ENCODE data around the gene EXOC3. TPM values are rescaled to one million over a fixed set of nuclear protein-coding genes. Genes with fewer than 3 reads are reported as not detected.

The EXOC3 gene
- total RNA-seq, 1 experiment from 2014 or later: 63.8 TPM

DNA sequence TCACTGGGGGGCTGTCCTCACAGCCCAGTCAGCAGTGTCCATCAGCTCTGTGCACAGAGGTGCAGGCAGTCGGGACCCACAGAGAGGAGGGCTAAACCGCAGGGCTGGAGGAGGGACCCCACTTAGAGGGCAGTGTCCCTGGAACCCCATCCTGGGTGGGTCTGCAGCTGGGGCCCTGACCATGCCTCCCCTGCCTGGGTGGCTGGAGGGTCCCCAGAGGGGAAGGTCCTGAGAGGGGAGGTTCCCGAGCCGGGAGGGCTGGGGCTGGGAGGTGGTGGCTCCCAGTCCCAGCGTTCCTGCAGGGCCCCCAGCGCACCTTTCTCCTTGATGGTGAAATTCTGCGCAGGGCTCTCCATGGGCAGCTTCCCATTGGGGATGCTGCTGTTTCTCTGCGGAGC lies 32.7 kb downstream of the EXOC3 start:
- no peaks in the 10 kb centered on the region for H3K4me1 Mint-ChIP-seq (ENCODE audit: low read depth, unreplicated experiment)
- H3K4me3 Mint-ChIP-seq (ENCODE audit: low read depth, unreplicated experiment): peak overlapping the region; percentile 68
- TF ChIP-seq CTCF (IDR thresholded peaks at IDR 0.05; ENCODE audit: unreplicated experiment): no peak
- peaks cover 46% of the 10 kb centered on the region for H3K36me3 Mint-ChIP-seq (ENCODE audit: insufficient read depth, unreplicated experiment)
- CTCF ChIA-PET: no interaction called here
- no peaks in the 10 kb centered on the region for H3K9me3 Mint-ChIP-seq (ENCODE audit: low read depth, unreplicated experiment)
- intact Hi-C loops (cut with micrococcal nuclease; ENCODE audit: unreplicated experiment): no loop called here
- DNase-seq: no peak
- H3K27me3 Mint-ChIP-seq (ENCODE audit: unreplicated experiment): peaks cover 55% of the 10 kb centered on the region
- BruUV-seq (replicated peaks): no TSS peak
- H3K27ac Mint-ChIP-seq (ENCODE audit: unreplicated experiment): no peak overlapping the region

DNA sequence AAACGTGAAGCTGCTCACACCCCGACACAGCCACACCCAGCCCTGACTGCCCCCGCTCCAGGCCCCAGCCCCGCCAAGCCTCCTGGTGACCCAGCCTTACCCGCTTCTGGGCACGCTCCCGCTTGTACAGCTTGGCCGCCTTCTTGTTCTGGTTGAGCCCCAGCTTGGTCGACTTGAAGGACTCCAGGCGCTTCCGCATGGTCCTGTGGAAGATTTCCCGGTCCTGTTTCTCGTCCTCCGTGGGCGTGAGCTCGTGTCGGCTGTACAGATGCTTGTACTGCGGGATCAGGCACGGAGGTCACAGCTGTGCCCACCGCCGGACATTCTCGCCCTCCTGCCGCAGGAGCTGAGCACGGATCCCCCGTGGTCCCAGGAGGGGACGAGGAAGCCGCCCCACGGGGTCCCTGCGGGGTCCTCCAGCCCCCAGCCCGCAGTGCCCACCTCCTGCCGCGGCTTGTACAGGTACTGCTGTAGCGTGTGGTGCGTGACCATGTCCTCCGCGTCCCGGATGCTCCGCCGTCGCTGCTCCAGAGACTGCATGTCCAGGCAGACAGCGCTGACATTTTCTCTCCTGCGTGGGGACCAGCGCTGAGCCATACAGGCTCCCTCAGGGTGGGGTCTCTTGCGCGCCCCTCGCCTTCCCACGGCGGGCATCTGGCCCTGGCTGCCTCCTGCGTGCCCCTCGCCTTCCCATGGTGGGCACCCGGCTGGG lies 33.3 kb downstream of the EXOC3 start:
- TF ChIP-seq CTCF (IDR thresholded peaks at IDR 0.05; ENCODE audit: unreplicated experiment): no peak
- Mint-ChIP-seq H3K36me3 (ENCODE audit: insufficient read depth, unreplicated experiment) (peaks cover 41% of the 10 kb centered on the region), H3K4me3 (ENCODE audit: low read depth, unreplicated experiment) (no peak overlapping the region), H3K4me1 (ENCODE audit: low read depth, unreplicated experiment) (no peaks in the 10 kb centered on the region), H3K27ac (ENCODE audit: unreplicated experiment) (no peak overlapping the region), H3K27me3 (ENCODE audit: unreplicated experiment) (peaks cover 55% of the 10 kb centered on the region), H3K9me3 (ENCODE audit: low read depth, unreplicated experiment) (no peaks in the 10 kb centered on the region)
- intact Hi-C loops (cut with micrococcal nuclease; ENCODE audit: unreplicated experiment): no loop called here
- no TSS peak for BruUV-seq (replicated peaks)
- CTCF ChIA-PET: no interaction called here
- no peak for DNase-seq

DNA sequence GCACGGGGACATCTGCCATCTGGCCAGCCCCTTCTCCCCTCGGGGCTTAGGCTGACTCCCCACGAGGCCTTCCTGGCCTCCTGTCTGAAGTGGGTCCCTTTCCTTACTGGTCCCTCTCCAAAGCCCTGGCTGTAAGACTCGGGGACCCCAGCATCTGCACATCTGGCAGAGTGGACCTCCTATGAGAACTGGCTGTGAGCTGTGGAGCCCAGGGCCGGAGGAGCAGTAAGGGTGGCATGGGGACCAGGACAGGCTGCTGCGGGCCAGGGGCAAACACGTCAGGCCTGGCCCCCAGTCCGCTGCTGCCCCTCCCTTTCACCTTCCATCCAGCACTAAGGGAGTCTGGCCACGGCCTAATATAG lies 33.8 kb downstream of the EXOC3 start:
- H3K36me3 Mint-ChIP-seq (ENCODE audit: insufficient read depth, unreplicated experiment): peaks cover 36% of the 10 kb centered on the region
- intact Hi-C loops (cut with micrococcal nuclease; ENCODE audit: unreplicated experiment): no loop called here
- H3K4me1 Mint-ChIP-seq (ENCODE audit: low read depth, unreplicated experiment): no peaks in the 10 kb centered on the region
- DNase-seq: no peak
- no peak overlapping the region for H3K4me3 Mint-ChIP-seq (ENCODE audit: low read depth, unreplicated experiment)
- CTCF ChIA-PET: no interaction called here
- no peak overlapping the region for H3K27ac Mint-ChIP-seq (ENCODE audit: unreplicated experiment)
- BruUV-seq (replicated peaks): no TSS peak
- no peaks in the 10 kb centered on the region for H3K9me3 Mint-ChIP-seq (ENCODE audit: low read depth, unreplicated experiment)
- H3K27me3 Mint-ChIP-seq (ENCODE audit: unreplicated experiment): peaks cover 55% of the 10 kb centered on the region
- TF ChIP-seq CTCF (IDR thresholded peaks at IDR 0.05; ENCODE audit: unreplicated experiment): no peak

DNA sequence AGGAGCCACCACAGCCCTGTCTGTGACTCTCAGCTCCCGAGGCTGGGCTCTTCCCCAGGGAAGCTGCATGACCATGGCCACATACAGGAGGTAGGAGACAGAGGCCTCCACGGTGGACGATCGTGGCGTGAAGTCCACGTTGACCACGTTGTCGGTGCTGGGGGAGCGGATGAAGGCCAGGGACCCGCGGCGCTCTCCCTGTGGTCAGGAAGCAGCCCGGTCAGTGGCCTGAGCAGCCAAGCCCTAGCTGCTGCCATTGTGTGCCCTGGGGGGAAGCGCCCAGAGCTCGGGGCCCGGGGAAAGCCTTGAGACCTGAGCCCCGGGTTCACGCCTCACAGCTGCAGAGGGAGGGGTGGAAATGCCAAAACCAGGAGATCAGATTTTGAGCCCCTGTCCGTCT lies 34.3 kb downstream of the EXOC3 start:
- DNase-seq: no peak
- TF ChIP-seq CTCF (IDR thresholded peaks at IDR 0.05; ENCODE audit: unreplicated experiment): no peak
- CTCF ChIA-PET: no interaction called here
- no TSS peak for BruUV-seq (replicated peaks)
- Mint-ChIP-seq H3K9me3 (ENCODE audit: low read depth, unreplicated experiment) (no peaks in the 10 kb centered on the region), H3K4me3 (ENCODE audit: low read depth, unreplicated experiment) (no peak overlapping the region), H3K4me1 (ENCODE audit: low read depth, unreplicated experiment) (no peaks in the 10 kb centered on the region), H3K27ac (ENCODE audit: unreplicated experiment) (no peak overlapping the region), H3K36me3 (ENCODE audit: insufficient read depth, unreplicated experiment) (peaks cover 32% of the 10 kb centered on the region), H3K27me3 (ENCODE audit: unreplicated experiment) (peaks cover 55% of the 10 kb centered on the region)
- intact Hi-C loops (cut with micrococcal nuclease; ENCODE audit: unreplicated experiment): no loop called here
